Measurements from ENCODE around the gene ANGEL2.

DNA sequence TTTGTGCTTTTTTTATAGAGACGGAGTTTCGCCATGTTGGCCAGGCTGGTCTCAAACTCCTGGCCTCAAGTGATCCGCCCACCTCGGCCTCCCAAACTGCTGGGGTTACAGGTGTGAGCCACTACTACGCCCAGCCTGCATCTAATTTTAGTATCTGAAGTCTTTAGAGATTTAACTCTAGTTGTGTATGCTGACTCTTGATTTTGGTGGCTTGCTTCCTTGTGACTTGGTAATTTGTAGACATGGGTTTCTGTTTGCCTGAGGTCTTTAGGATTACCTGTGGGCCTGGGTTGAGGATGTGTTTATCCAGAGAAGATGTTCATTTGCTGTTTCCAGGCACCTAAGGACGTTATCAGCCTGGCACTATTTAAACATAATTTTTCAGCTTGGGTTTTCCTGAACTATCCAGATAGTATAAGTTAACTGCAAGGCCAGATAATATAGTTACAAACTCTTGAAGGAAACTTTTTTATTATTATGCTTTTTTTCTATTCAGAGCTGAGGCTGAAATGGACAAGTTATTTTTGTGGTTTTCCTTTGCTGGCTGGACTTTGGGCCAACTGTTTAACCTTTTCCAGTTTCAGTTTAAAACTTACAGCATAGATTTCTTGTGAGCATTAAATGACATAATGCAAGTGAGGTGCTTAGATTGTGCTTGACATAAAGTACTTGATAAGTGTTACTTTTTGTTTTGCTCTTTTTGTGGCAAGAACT lies 72.8 kb downstream of the ANGEL2 start:
- TF ChIP-seq, protein P1, sequence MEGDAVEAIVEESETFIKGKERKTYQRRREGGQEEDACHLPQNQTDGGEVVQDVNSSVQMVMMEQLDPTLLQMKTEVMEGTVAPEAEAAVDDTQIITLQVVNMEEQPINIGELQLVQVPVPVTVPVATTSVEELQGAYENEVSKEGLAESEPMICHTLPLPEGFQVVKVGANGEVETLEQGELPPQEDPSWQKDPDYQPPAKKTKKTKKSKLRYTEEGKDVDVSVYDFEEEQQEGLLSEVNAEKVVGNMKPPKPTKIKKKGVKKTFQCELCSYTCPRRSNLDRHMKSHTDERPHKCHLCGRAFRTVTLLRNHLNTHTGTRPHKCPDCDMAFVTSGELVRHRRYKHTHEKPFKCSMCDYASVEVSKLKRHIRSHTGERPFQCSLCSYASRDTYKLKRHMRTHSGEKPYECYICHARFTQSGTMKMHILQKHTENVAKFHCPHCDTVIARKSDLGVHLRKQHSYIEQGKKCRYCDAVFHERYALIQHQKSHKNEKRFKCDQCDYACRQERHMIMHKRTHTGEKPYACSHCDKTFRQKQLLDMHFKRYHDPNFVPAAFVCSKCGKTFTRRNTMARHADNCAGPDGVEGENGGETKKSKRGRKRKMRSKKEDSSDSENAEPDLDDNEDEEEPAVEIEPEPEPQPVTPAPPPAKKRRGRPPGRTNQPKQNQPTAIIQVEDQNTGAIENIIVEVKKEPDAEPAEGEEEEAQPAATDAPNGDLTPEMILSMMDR (conservative IDR thresholded peaks at IDR 0.05; ENCODE audit: low read depth in 2 of 2) = no peak
- no peak for TF ChIP-seq POLR2AphosphoS5 (IDR thresholded peaks at IDR 0.05; ENCODE audit: low read depth)
- TF ChIP-seq EZH2phosphoT487 (IDR thresholded peaks at IDR 0.05; ENCODE audit: unreplicated experiment) = no peak
- no peak for TF ChIP-seq STAT1 (IDR thresholded peaks at IDR 0.05; ENCODE audit: unreplicated experiment)
- TF ChIP-seq JUNB (IDR thresholded peaks at IDR 0.05; ENCODE audit: unreplicated experiment) = no peak
- TF ChIP-seq NANOG (IDR thresholded peaks at IDR 0.05; ENCODE audit: borderline replicate concordance) = no peak
- TF ChIP-seq EZH2 (IDR thresholded peaks at IDR 0.05; ENCODE audit: low read depth, unreplicated experiment) = no peak
- TF ChIP-seq REST (IDR thresholded peaks at IDR 0.05; ENCODE audit: unreplicated experiment) = no peak
- no peak for TF ChIP-seq CREB1 (CRISPR knock-in tag; IDR thresholded peaks at IDR 0.05; ENCODE audit: low read depth)
- TF ChIP-seq, protein P2, sequence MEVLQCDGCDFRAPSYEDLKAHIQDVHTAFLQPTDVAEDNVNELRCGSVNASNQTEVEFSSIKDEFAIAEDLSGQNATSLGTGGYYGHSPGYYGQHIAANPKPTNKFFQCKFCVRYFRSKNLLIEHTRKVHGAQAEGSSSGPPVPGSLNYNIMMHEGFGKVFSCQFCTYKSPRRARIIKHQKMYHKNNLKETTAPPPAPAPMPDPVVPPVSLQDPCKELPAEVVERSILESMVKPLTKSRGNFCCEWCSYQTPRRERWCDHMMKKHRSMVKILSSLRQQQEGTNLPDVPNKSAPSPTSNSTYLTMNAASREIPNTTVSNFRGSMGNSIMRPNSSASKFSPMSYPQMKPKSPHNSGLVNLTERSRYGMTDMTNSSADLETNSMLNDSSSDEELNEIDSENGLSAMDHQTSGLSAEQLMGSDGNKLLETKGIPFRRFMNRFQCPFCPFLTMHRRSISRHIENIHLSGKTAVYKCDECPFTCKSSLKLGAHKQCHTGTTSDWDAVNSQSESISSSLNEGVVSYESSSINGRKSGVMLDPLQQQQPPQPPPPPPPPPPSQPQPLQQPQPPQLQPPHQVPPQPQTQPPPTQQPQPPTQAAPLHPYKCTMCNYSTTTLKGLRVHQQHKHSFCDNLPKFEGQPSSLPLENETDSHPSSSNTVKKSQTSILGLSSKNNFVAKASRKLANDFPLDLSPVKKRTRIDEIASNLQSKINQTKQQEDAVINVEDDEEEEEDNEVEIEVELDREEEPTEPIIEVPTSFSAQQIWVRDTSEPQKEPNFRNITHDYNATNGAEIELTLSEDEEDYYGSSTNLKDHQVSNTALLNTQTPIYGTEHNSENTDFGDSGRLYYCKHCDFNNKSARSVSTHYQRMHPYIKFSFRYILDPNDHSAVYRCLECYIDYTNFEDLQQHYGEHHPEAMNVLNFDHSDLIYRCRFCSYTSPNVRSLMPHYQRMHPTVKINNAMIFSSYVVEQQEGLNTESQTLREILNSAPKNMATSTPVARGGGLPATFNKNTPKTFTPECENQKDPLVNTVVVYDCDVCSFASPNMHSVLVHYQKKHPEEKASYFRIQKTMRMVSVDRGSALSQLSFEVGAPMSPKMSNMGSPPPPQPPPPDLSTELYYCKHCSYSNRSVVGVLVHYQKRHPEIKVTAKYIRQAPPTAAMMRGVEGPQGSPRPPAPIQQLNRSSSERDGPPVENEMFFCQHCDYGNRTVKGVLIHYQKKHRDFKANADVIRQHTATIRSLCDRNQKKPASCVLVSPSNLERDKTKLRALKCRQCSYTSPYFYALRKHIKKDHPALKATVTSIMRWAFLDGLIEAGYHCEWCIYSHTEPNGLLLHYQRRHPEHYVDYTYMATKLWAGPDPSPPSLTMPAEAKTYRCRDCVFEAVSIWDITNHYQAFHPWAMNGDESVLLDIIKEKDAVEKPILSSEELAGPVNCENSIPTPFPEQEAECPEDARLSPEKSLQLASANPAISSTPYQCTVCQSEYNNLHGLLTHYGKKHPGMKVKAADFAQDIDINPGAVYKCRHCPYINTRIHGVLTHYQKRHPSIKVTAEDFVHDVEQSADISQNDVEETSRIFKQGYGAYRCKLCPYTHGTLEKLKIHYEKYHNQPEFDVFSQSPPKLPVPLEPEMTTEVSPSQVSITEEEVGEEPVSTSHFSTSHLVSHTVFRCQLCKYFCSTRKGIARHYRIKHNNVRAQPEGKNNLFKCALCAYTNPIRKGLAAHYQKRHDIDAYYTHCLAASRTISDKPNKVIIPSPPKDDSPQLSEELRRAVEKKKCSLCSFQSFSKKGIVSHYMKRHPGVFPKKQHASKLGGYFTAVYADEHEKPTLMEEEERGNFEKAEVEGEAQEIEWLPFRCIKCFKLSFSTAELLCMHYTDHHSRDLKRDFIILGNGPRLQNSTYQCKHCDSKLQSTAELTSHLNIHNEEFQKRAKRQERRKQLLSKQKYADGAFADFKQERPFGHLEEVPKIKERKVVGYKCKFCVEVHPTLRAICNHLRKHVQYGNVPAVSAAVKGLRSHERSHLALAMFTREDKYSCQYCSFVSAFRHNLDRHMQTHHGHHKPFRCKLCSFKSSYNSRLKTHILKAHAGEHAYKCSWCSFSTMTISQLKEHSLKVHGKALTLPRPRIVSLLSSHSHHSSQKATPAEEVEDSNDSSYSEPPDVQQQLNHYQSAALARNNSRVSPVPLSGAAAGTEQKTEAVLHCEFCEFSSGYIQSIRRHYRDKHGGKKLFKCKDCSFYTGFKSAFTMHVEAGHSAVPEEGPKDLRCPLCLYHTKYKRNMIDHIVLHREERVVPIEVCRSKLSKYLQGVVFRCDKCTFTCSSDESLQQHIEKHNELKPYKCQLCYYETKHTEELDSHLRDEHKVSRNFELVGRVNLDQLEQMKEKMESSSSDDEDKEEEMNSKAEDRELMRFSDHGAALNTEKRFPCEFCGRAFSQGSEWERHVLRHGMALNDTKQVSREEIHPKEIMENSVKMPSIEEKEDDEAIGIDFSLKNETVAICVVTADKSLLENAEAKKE (CRISPR knock-in tag; IDR thresholded peaks at IDR 0.05) = no peak
